PC-9 (cell line): ENCODE measurements around the gene ZCCHC7. TPM values are rescaled to one million over a fixed set of nuclear protein-coding genes. Genes with fewer than 3 reads are reported as not detected.
"Not testable (repeated sequence)": the region's sequence is repeated elsewhere in the genome, so short reads cannot be mapped to it uniquely, and the experiment has no call there.

Source experiments
- BruUV-seq: library from RNA; stranded (reverse); fragments of 400-500 nt; replicated peaks from 2 replicates; lab custom pipeline; 2021; lab: Mats Ljungman, UMichigan
- CTCF ChIA-PET: fragments of 300-600 bp; sonication (Branson Sonifier 250); formaldehyde crosslinking; loops from one replicate; lab custom pipeline; 2022; ENCODE audit warnings: antibody characterized with exemption; lab: Charles Lee
- POLR2A ChIA-PET: fragments of 300-600 bp; sonication (Branson Sonifier 250); formaldehyde crosslinking; loops from one replicate; lab custom pipeline; 2022; ENCODE audit warnings: antibody characterized with exemption; ENCODE audit not compliant: unreplicated experiment; lab: Charles Lee
- DNase-seq, 2 experiments: peaks; one replicate each; pipeline versions ENCODE4 v3.0.0 to v3.0.0-alpha.2; 2015 to 2022; ENCODE audit warnings: mixed read lengths in 1 of 2
- H2AFZ ChIP-seq: fragments of 200-600 bp; sonication (generic); 2 replicates; pipeline ENCODE4 v1.8.1; 2017; ENCODE audit warnings: antibody characterized with exemption
- H3F3A ChIP-seq: fragments of 200-600 bp; sonication (generic); 2 replicates; pipeline ENCODE4 v1.8.1; 2017; ENCODE audit warnings: antibody characterized with exemption, mild to moderate bottlenecking, low read depth; ENCODE audit not compliant: insufficient read depth
- H3K27ac ChIP-seq: fragments of 200-600 bp; sonication (generic); 2 replicates; pipeline ENCODE4 v1.6.1; 2016; ENCODE audit warnings: mixed run types
- H3K27me3 ChIP-seq: fragments of 200-600 bp; sonication (generic); 2 replicates; pipeline ENCODE4 v1.6.1; 2016; ENCODE audit warnings: low read depth, mixed run types; ENCODE audit not compliant: insufficient read depth
- H3K36me3 ChIP-seq: fragments of 200-600 bp; sonication (generic); 2 replicates; pipeline ENCODE4 v1.6.1; 2016; ENCODE audit warnings: low read depth, mixed run types
- H3K4me1 ChIP-seq: fragments of 200-600 bp; sonication (generic); replicated peaks from 2 replicates; pipeline ENCODE4 v1.6.1; 2016; ENCODE audit warnings: mixed run types; ENCODE audit not compliant: insufficient read depth
- H3K4me2 ChIP-seq: fragments of 200-600 bp; sonication (generic); 2 replicates; pipeline ENCODE4 v1.6.1; 2017; ENCODE audit warnings: mixed run types
- H3K4me3 ChIP-seq: fragments of 200-600 bp; sonication (generic); 2 replicates; pipeline ENCODE4 v1.6.1; 2016; ENCODE audit warnings: mixed run types
- H3K79me2 ChIP-seq: fragments of 200-600 bp; sonication (generic); 2 replicates; pipeline ENCODE4 v1.6.1; 2017; ENCODE audit warnings: low read depth, mixed run types
- H3K9me2 ChIP-seq: fragments of 200-600 bp; sonication (generic); 2 replicates; pipeline ENCODE4 v1.8.1; 2017; ENCODE audit warnings: mild to moderate bottlenecking; ENCODE audit not compliant: insufficient read depth
- H3K9me3 ChIP-seq: fragments of 200-600 bp; sonication (generic); 2 replicates; pipeline ENCODE4 v1.8.1; 2016; ENCODE audit warnings: low read depth; ENCODE audit not compliant: insufficient read depth
- H4K20me1 ChIP-seq: fragments of 200-600 bp; sonication (generic); 2 replicates; pipeline ENCODE4 v1.8.1; 2017; ENCODE audit not compliant: insufficient read depth
- CTCF ChIP-seq: fragments of 200-600 bp; sonication (generic); conservative IDR thresholded peaks from 2 replicates; pipeline ENCODE4 v1.6.1; 2017; ENCODE audit warnings: mixed run types, antibody characterized with exemption, mild to moderate bottlenecking, moderate library complexity
- EZH2 ChIP-seq: fragments of 200-600 bp; sonication (generic); IDR thresholded peaks from 2 replicates; pipeline ENCODE4 v1.8.0; 2017; ENCODE audit warnings: antibody characterized with exemption, low read depth
- intact Hi-C: fragments of 100-400 bp; cut with micrococcal nuclease; formaldehyde crosslinking; loops from one replicate; pipeline ENCODE4 v1.10.0; 2022; ENCODE audit not compliant: unreplicated experiment
- total RNA-seq: library from RNA; stranded (reverse); gene quantifications from 2 replicates; pipeline ENCODE4 v1.2.3, GENCODE V29; 2021

Gene ZCCHC7
- total RNA-seq, 1 experiment from 2014 or later = 15.9 TPM

GRCh38 chr9:37289631-37290030 is 169.3 kb downstream of the ZCCHC7 start:
- intact Hi-C loops = no loop called here
- H3K9me3 ChIP-seq = no peaks in the 10 kb centered on the region

GRCh38 chr9:37290366-37290939 is 170.1 kb downstream of the ZCCHC7 start:
- TF ChIP-seq CTCF (no peak), EZH2 (no peak)
- intact Hi-C loops = no loop called here
- CTCF ChIA-PET = no interaction called here
- Histone ChIP-seq H4K20me1 (no peaks in the 10 kb centered on the region), H3K27me3 (no peaks in the 10 kb centered on the region), H3K36me3 (no peaks in the 10 kb centered on the region), H3K4me2 (no peak overlapping the region), H3K9me2 (no peaks in the 10 kb centered on the region), H3K79me2 (no peaks in the 10 kb centered on the region; the same call in 1 of the 2 replicates), H3K27ac (peak overlapping the region; percentile 69), H2AFZ (no peak overlapping the region), H3K4me1 (peaks cover 12% of the 10 kb centered on the region), H3F3A (no peaks in the 10 kb centered on the region), H3K4me3 (no peak overlapping the region), H3K9me3 (no peaks in the 10 kb centered on the region)
- BruUV-seq = no TSS peak
- DNase-seq = no peak
- POLR2A ChIA-PET = no interaction called here

More at GRCh38 chr9:37289631-37290030, 169.3 kb downstream of the ZCCHC7 start:
- ChIA-PET POLR2A (no interaction called here), CTCF (no interaction called here)
- Histone ChIP-seq H3K4me2 (no peak overlapping the region), H3K27me3 (no peaks in the 10 kb centered on the region), H3K36me3 (no peaks in the 10 kb centered on the region), H3K79me2 (no peaks in the 10 kb centered on the region; the same call in 1 of the 2 replicates), H3K4me3 (no peak overlapping the region), H4K20me1 (no peaks in the 10 kb centered on the region), H3F3A (no peaks in the 10 kb centered on the region), H3K27ac (peak overlapping the region; percentile 69; the same call in 1 of the 2 replicates), H2AFZ (no peak overlapping the region), H3K4me1 (peaks cover 12% of the 10 kb centered on the region), H3K9me2 (no peaks in the 10 kb centered on the region)
- no peak for DNase-seq
- no TSS peak for BruUV-seq
- TF ChIP-seq EZH2 (no peak), CTCF (no peak)

- no peaks in the 10 kb centered on the region for H3K36me3 ChIP-seq
- BruUV-seq = no TSS peak
- intact Hi-C loops = no loop called here
- no peaks in the 10 kb centered on the region for H3K27me3 ChIP-seq
- ChIA-PET POLR2A (no interaction called here), CTCF (no interaction called here)
- no peak overlapping the region for H2AFZ ChIP-seq
- no peaks in the 10 kb centered on the region; the same call in 1 of the 2 replicates for H3K79me2 ChIP-seq
- H3F3A ChIP-seq = no peaks in the 10 kb centered on the region
- no peak for TF ChIP-seq CTCF
- no peak for TF ChIP-seq EZH2
- H3K4me3 ChIP-seq = no peak overlapping the region; the same call in 1 of the 2 replicates
- H3K27ac ChIP-seq = peak overlapping the region; percentile 69
- no peaks in the 10 kb centered on the region for H3K9me3 ChIP-seq
- H3K9me2 ChIP-seq = no peaks in the 10 kb centered on the region
- peak overlapping the region; percentile 46 for H3K4me2 ChIP-seq
- H3K4me1 ChIP-seq = peaks cover 12% of the 10 kb centered on the region
- no peaks in the 10 kb centered on the region for H4K20me1 ChIP-seq
- peak in 1 of 2 experiments; percentile 57 for DNase-seq
Observed at GRCh38 chr9:37290940-37291485, 170.6 kb downstream of the ZCCHC7 start.

GRCh38 chr9:37291612-37292238 is 171.4 kb downstream of the ZCCHC7 start:
- DNase-seq, H3F3A ChIP-seq, POLR2A ChIA-PET, H3K9me3 ChIP-seq, H2AFZ ChIP-seq, H3K27me3 ChIP-seq, BruUV-seq, H3K4me3 ChIP-seq, CTCF ChIA-PET, H4K20me1 ChIP-seq, H3K9me2 ChIP-seq, H3K79me2 ChIP-seq, intact Hi-C loops, H3K36me3 ChIP-seq: not testable (repeated sequence)
- peak overlapping the region; percentile 69; the same call in 1 of the 2 replicates for H3K27ac ChIP-seq
- H3K4me1 ChIP-seq = peaks cover 12% of the 10 kb centered on the region
- H3K4me2 ChIP-seq = peak overlapping the region; percentile 46; the same call in 1 of the 2 replicates
